WTC11 (cell line): ENCODE data around the gene RYR1.

Experiments used
- ZNF416 ChIP-seq: fragments of 250-450 bp; sonication (Bioruptor Pico); IDR thresholded peaks from 2 replicates; pipeline ENCODE4 v1.9.0; 2021; ENCODE audit warnings: mild to moderate bottlenecking, inconsistent platforms
- TF ChIP-seq, protein P1 (sequence below): fragments of 200-600 bp; IDR thresholded peaks from 2 replicates; pipeline ENCODE4 v1.8.0; 2022; ENCODE audit warnings: antibody characterized with exemption

DNA sequence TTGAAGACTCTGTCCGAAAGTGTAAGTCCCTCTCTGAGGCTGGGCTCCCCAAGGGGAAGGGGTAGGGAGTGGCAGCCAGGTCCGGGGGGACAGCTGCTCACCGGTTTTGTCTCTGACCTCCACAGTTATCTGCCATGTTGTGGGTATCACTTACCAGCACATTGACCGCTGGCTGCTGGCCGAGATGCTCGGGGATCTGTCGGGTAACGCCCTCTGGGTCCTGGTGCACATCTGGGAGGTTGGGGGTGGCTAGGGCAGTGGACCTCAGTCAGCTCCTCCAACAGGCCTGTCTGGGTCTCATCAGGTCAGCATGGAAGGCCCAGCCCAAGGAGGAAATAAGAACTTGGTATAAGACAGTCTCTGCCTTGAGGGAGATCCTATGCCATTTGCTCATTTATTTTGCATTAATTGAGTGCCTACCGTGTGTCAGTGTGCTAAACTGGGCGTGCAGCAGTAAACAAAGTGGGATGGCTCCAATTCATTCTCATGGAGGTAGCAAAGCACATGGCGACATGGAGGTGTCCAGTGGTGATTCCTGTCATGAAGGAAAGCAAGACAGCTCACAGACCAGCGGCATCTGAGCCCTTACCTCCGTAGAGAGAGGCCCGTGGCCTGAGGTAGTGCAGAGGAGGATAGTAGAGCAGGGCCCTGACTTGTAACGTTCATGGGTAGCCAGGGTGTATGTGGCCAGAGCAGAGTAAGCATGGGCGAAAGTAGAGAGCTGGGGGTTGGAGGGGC, 199.2 kb downstream of the RYR1 start:
- TF ChIP-seq, protein P1, sequence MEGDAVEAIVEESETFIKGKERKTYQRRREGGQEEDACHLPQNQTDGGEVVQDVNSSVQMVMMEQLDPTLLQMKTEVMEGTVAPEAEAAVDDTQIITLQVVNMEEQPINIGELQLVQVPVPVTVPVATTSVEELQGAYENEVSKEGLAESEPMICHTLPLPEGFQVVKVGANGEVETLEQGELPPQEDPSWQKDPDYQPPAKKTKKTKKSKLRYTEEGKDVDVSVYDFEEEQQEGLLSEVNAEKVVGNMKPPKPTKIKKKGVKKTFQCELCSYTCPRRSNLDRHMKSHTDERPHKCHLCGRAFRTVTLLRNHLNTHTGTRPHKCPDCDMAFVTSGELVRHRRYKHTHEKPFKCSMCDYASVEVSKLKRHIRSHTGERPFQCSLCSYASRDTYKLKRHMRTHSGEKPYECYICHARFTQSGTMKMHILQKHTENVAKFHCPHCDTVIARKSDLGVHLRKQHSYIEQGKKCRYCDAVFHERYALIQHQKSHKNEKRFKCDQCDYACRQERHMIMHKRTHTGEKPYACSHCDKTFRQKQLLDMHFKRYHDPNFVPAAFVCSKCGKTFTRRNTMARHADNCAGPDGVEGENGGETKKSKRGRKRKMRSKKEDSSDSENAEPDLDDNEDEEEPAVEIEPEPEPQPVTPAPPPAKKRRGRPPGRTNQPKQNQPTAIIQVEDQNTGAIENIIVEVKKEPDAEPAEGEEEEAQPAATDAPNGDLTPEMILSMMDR, result no peak
- no peak for TF ChIP-seq ZNF416 (CRISPR knock-in tag)
